ENCODE data around the gene CCDC71. TPM values are rescaled to one million over a fixed set of nuclear protein-coding genes. Genes with fewer than 3 reads are reported as not detected.

The CCDC71 gene
- total and polyA plus RNA-seq, 2 experiments from 2014 or later, result 1.9 to 44.2 TPM

DNA sequence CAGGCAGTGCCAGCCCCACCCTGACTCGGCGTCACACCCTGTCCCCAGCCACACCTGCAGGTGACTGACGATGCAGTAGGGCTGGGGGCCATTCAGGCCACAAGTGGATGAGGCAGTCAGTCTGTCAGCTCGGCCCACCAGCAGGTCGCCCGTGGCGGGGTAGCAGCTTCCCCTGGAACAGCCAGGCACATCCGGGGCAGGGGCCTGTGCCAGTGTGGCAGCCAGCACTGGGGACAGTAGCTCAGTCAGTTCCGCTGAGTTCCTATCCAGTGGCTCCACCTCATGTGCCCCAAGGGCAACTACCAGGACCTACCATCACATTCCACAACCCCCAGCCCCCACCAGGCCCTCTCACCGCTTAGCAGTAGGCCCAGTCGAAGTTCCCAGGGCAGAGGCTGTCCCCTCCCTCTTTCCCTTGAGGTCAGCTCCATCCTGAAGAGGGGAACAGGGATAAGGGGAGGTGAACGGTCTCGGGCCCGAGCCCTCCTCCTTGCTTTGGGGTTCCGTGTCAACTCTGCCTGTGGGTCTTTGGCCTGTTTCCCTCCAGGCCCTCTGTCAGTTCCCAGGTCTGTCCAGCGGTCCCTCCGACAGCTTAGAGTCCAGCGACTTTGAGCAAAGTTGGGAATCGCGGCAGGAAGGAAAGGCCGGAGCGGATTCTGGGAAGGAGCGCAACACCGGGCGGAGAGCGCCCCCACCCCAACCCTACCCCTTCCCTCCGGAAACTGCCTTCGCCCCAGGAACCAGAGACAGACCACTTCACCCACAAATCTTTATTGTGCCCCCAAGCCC is 33.5 kb downstream of the CCDC71 start, which contains the start of gene LAMB2:
TSS of gene LAMB2 (minus strand) at position 614 of the 789 bp plus-strand sequence. CDS start at position 431, 183 bp downstream.
- DNase-seq (ENCODE audit: low spot score) (peak; percentile 93), ATAC-seq (peak; percentile 77)
- Histone ChIP-seq H3K36me3 (ENCODE audit: insufficient read depth) (no peaks in the 10 kb centered on the region), H3K79me2 (replicated peaks; ENCODE audit: insufficient read depth) (no peaks in the 10 kb centered on the region; the same call in 1 of the 2 replicates), H4K20me1 (replicated peaks; ENCODE audit: insufficient read depth) (no peaks in the 10 kb centered on the region), H2AFZ (peak within 1 kb of the TSS; percentile 100), H3K4me3 (peak within 1 kb of the TSS; percentile 97), H3K4me2 (peak within 1 kb of the TSS; percentile 100), H3K9me2 (ENCODE audit: insufficient read depth) (no peaks in the 10 kb centered on the region), H3F3A (replicated peaks; ENCODE audit: low read depth) (no peaks in the 10 kb centered on the region), H3K4me1 (ENCODE audit: insufficient read depth) (peaks cover 7% of the 10 kb centered on the region; the same call in 1 of the 2 replicates), H3K27ac (ENCODE audit: low read depth) (peak within 1 kb of the TSS; percentile 93), H3K27me3 (ENCODE audit: insufficient read depth) (no peaks in the 10 kb centered on the region)
- peak within 1 kb of the TSS; percentile 88 for H3K4me3 Mint-ChIP-seq
- H3K27me3 Mint-ChIP-seq (ENCODE audit: insufficient read depth, low read depth, poor library complexity), result peaks cover 2% of the 10 kb centered on the region
- no peaks in the 10 kb centered on the region; the same call in 2 of the 3 replicates for H3K9me3 Mint-ChIP-seq
- peak in 1 of 2 experiments; percentile 20; a peak in 1 of 4 replicates for TF ChIP-seq CTCF (conservative IDR thresholded peaks at IDR 0.05; ENCODE audit: low read depth in 2 of 2)
- TF ChIP-seq EZH2 (IDR thresholded peaks at IDR 0.05; ENCODE audit: low read depth, unreplicated experiment), result no peak
- TF ChIP-seq ZNF462 (CRISPR knock-in tag; IDR thresholded peaks at IDR 0.05), result no peak
- H3K4me1 Mint-ChIP-seq, result peaks cover 15% of the 10 kb centered on the region
- H3K36me3 Mint-ChIP-seq (ENCODE audit: low read depth), result no peaks in the 10 kb centered on the region
- H3K27ac Mint-ChIP-seq, result peak within 1 kb of the TSS; percentile 85

Measured in GM23338 (cell line).